Measurements from ENCODE around the gene MED20. TPM values are rescaled to one million over a fixed set of nuclear protein-coding genes. Genes with fewer than 3 reads are reported as not detected.

MED20 gene
- total RNA-seq (2022; extraction: Qiagen RNA extraction; ENCODE audit: low read depth): 12.5 to 15.5 TPM (median 13.0 TPM) in 5 replicates

GRCh38 chr6:41920921-41921711 lies at the start of gene MED20, which contains the start of gene BYSL:
TSS of gene MED20 (minus strand) at chr6:41921139. CDS start at chr6:41921018, 121 bp downstream.
TSS of gene BYSL (plus strand) at chr6:41921499. CDS start at chr6:41921563, 64 bp downstream.

GRCh38 chr6:41941280-41942066 lies 20.5 kb upstream of the MED20 start, which contains the start of gene CCND3:
TSS of gene CCND3 (minus strand) at chr6:41941808. CDS start at chr6:41941649, 159 bp downstream.

GRCh38 chr6:41895300-41896233 lies 25.4 kb downstream of the MED20 start, which contains the start of gene USP49:
TSS of gene USP49 (minus strand) at chr6:41895375. CDS start at chr6:41806983, 88,392 bp downstream.

Other genes with a start within 250 kb of the MED20 start
- 2.7 to 7.4 TPM (median 6.8 TPM) in 5 replicates for gene TFEB, start 185.5 kb downstream of the MED20 start, total RNA-seq (2022; extraction: Qiagen RNA extraction; ENCODE audit: low read depth)
- not detected in 5 replicates for gene PGC, start 173.7 kb downstream of the MED20 start, total RNA-seq (2022; extraction: Qiagen RNA extraction; ENCODE audit: low read depth)
- 1.5 to 3.3 TPM (median 2.3 TPM) in 5 replicates for gene FRS3, start 141.2 kb downstream of the MED20 start, total RNA-seq (2022; extraction: Qiagen RNA extraction; ENCODE audit: low read depth)
- gene PRICKLE4, start 140.4 kb downstream of the MED20 start, total RNA-seq (2022; extraction: Qiagen RNA extraction; ENCODE audit: low read depth): 0.70 to 1.6 TPM (median 1.1 TPM) in 4 of 5 replicates, not detected in the other
- gene TOMM6, start 133.4 kb downstream of the MED20 start, total RNA-seq (2022; extraction: Qiagen RNA extraction; ENCODE audit: low read depth): 266 to 344 TPM (median 296 TPM) in 5 replicates
- 0.74 to 1.9 TPM (median 1.2 TPM) in 5 replicates for gene USP49, start 25.8 kb downstream of the MED20 start, total RNA-seq (2022; extraction: Qiagen RNA extraction; ENCODE audit: low read depth)
- 28.0 to 48.2 TPM (median 41.2 TPM) in 5 replicates for gene BYSL, start 360 bp upstream of the MED20 start, total RNA-seq (2022; extraction: Qiagen RNA extraction; ENCODE audit: low read depth)
- gene CCND3, start 20.7 kb upstream of the MED20 start, total RNA-seq (2022; extraction: Qiagen RNA extraction; ENCODE audit: low read depth): 109 to 184 TPM (median 176 TPM) in 5 replicates
- gene TAF8, start 129.4 kb upstream of the MED20 start, total RNA-seq (2022; extraction: Qiagen RNA extraction; ENCODE audit: low read depth): 9.4 to 16.2 TPM (median 15.3 TPM) in 5 replicates
- gene C6orf132, start 221.5 kb upstream of the MED20 start, total RNA-seq (2022; extraction: Qiagen RNA extraction; ENCODE audit: low read depth): 1.3 to 2.6 TPM (median 1.9 TPM) in 5 replicates

All from A549 treated with ZK216348 at 1 μM for 4 hours (cell line).